H1 (cell line): ENCODE measurements around the gene NAPA. TPM values are rescaled to one million over a fixed set of nuclear protein-coding genes. Genes with fewer than 3 reads are reported as not detected.

Experiments
- CTCF ChIA-PET: fragments of 300-600 bp; sonication (Branson Sonifier 250); formaldehyde crosslinking; loops from one replicate; lab custom pipeline; 2021; ENCODE audit not compliant: partially characterized antibody; lab: Charles Lee
- POLR2A ChIA-PET: fragments of 300-600 bp; sonication (Branson Sonifier 250); formaldehyde crosslinking; loops from one replicate; lab custom pipeline; 2021; ENCODE audit warnings: inconsistent platforms; ENCODE audit not compliant: partially characterized antibody; lab: Charles Lee
- DNase-seq, 2 experiments: peaks; one replicate each; pipeline versions ENCODE4 v3.0.0 to v3.0.0-alpha.2; 2010 to 2022; ENCODE audit warnings: low spot score in 2 of 2, low read depth in 1 of 2, mixed read lengths in 1 of 2
- FAIRE-seq: peaks from 2 replicates; lab custom pipeline; 2011; peaks lifted over from hg19 to GRCh38; lab: Jason Lieb, UNC
- H2AFZ ChIP-seq: 2 replicates; pipeline ENCODE4 v1.8.1; 2012; ENCODE audit warnings: low read length, inconsistent platforms
- H2AK5ac ChIP-seq: 2 replicates; pipeline ENCODE4 v1.6.1; 2013; ENCODE audit warnings: low read depth, low read length
- H2BK120ac ChIP-seq: replicated peaks from 2 replicates; pipeline ENCODE3; 2013; ENCODE audit warnings: low read depth, low read length, inconsistent platforms
- H2BK12ac ChIP-seq: 2 replicates; pipeline ENCODE4 v1.6.1; 2013; ENCODE audit warnings: low read depth, low read length
- H2BK15ac ChIP-seq: 2 replicates; pipeline ENCODE4 v1.6.1; 2013; ENCODE audit warnings: low read length
- H2BK20ac ChIP-seq: 2 replicates; pipeline ENCODE4 v1.6.1; 2013; ENCODE audit warnings: low read length
- H2BK5ac ChIP-seq: 2 replicates; pipeline ENCODE4 v1.6.1; 2013; ENCODE audit warnings: low read depth, low read length
- H3K14ac ChIP-seq: 2 replicates; pipeline ENCODE4 v1.6.1; 2013; ENCODE audit warnings: inconsistent platforms; ENCODE audit not compliant: insufficient read length
- H3K18ac ChIP-seq: 2 replicates; pipeline ENCODE4 v1.6.1; 2013; ENCODE audit warnings: low read length; ENCODE audit errors: extremely low read depth
- H3K23ac ChIP-seq: 2 replicates; pipeline ENCODE4 v1.6.1; 2013; ENCODE audit warnings: inconsistent platforms; ENCODE audit not compliant: insufficient read length
- H3K23me2 ChIP-seq: 2 replicates; pipeline ENCODE4 v1.6.1; 2013; ENCODE audit warnings: low read depth, low read length
- H3K27ac ChIP-seq: 2 replicates; pipeline ENCODE4 v1.6.1; 2011; ENCODE audit warnings: low read depth, low read length, inconsistent platforms
- H3K27me3 ChIP-seq, 4 experiments: replicated peaks in 1 of 4; 1 replicate in 1 of 4; 2 replicates in 3 of 4; pipeline versions ENCODE4 v1.6.1 to v1.8.1; 2011 to 2013; ENCODE audit warnings: low read length in 3 of 4, mild to moderate bottlenecking in 3 of 4, inconsistent platforms in 2 of 4, mixed read lengths in 2 of 4, moderate library complexity in 1 of 4; ENCODE audit not compliant: control insufficient read depth in 3 of 4, insufficient read depth in 3 of 4; ENCODE audit errors: extremely low read depth in 1 of 4
- H3K36me3 ChIP-seq, 4 experiments: 2 replicates each; pipeline versions ENCODE4 v1.6.1 to v1.8.1; 2011 to 2013; ENCODE audit warnings: mild to moderate bottlenecking in 4 of 4, low read length in 3 of 4, moderate library complexity in 2 of 4, control low read depth in 1 of 4, inconsistent platforms in 1 of 4; ENCODE audit not compliant: insufficient read depth in 4 of 4, control insufficient read depth in 2 of 4
- H3K4ac ChIP-seq: replicated peaks from 2 replicates; pipeline ENCODE3; 2013; ENCODE audit warnings: low read length, low read depth, mixed read lengths, inconsistent platforms; ENCODE audit not compliant: insufficient read length
- H3K4me1 ChIP-seq, 4 experiments: replicated peaks in 1 of 4; 1 replicate in 1 of 4; 2 replicates in 3 of 4; pipeline versions ENCODE4 v1.6.1 to v1.8.1; 2011 to 2013; ENCODE audit warnings: low read length in 3 of 4, inconsistent platforms in 2 of 4, mixed read lengths in 1 of 4; ENCODE audit not compliant: insufficient read depth in 4 of 4, control insufficient read depth in 3 of 4
- H3K4me2 ChIP-seq, 2 experiments: 2 replicates each; pipeline versions ENCODE4 v1.6.1 to v1.8.1; 2011 to 2013; ENCODE audit warnings: low read depth in 2 of 2, low read length in 2 of 2, control low read depth in 1 of 2, inconsistent platforms in 1 of 2, mild to moderate bottlenecking in 1 of 2; ENCODE audit not compliant: insufficient read depth in 1 of 2
- H3K4me3 ChIP-seq, 4 experiments: fragments of 200-600, 300-600 bp in 1 of 4; sonication (generic), shearing (Covaris generic), sonication (Bioruptor Twin) in 1 of 4; 2 replicates each; pipeline versions ENCODE4 v1.5.1 to v1.8.1; 2011 to 2016; ENCODE audit warnings: low read length in 4 of 4, low read depth in 3 of 4, control low read depth in 2 of 4, inconsistent platforms in 2 of 4, mild to moderate bottlenecking in 2 of 4, mixed read lengths in 1 of 4, moderate library complexity in 1 of 4; ENCODE audit not compliant: insufficient read depth in 2 of 4; ENCODE audit errors: extremely low read depth in 1 of 4
- H3K56ac ChIP-seq: replicated peaks from 2 replicates; pipeline ENCODE3; 2013; ENCODE audit warnings: low read depth, mild to moderate bottlenecking, mixed read lengths, low read length, inconsistent platforms; ENCODE audit not compliant: insufficient read length
- H3K79me1 ChIP-seq: 2 replicates; pipeline ENCODE4 v1.6.1; 2013; ENCODE audit warnings: low read depth, low read length, control low read depth
- H3K79me2 ChIP-seq, 2 experiments: 2 replicates each; pipeline versions ENCODE4 v1.6.1 to v1.8.1; 2012 to 2013; ENCODE audit warnings: low read length in 2 of 2, mild to moderate bottlenecking in 2 of 2, inconsistent platforms in 1 of 2; ENCODE audit not compliant: insufficient read depth in 2 of 2, control insufficient read depth in 1 of 2
- H3K9ac ChIP-seq, 4 experiments: replicated peaks in 1 of 4; 1 replicate in 1 of 4; 2 replicates in 3 of 4; pipeline versions ENCODE4 v1.6.1 to v1.8.1; 2011 to 2013; ENCODE audit warnings: low read depth in 3 of 4, low read length in 3 of 4, control low read depth in 2 of 4, mild to moderate bottlenecking in 2 of 4, moderate library complexity in 2 of 4, inconsistent platforms in 1 of 4; ENCODE audit errors: extremely low read depth in 1 of 4
- H3K9me3 ChIP-seq, 2 experiments: 2 replicates each; pipeline versions ENCODE4 v1.6.1 to v1.8.1; 2012 to 2013; ENCODE audit warnings: mild to moderate bottlenecking in 2 of 2, moderate library complexity in 2 of 2, control low read depth in 1 of 2, inconsistent platforms in 1 of 2, low read depth in 1 of 2, low read length in 1 of 2, mixed read lengths in 1 of 2; ENCODE audit not compliant: insufficient read depth in 2 of 2
- H4K20me1 ChIP-seq, 2 experiments: replicated peaks in 1 of 2; 2 replicates each; pipeline versions ENCODE3 to v1.8.1; 2011 to 2013; ENCODE audit warnings: inconsistent platforms in 2 of 2, low read length in 2 of 2, mild to moderate bottlenecking in 1 of 2; ENCODE audit not compliant: insufficient read depth in 2 of 2, control insufficient read depth in 1 of 2
- H4K5ac ChIP-seq: 2 replicates; pipeline ENCODE4 v1.6.1; 2013; ENCODE audit warnings: low read length, low read depth, mixed read lengths, inconsistent platforms; ENCODE audit not compliant: insufficient read length
- H4K8ac ChIP-seq: 2 replicates; pipeline ENCODE4 v1.8.0; 2013; ENCODE audit warnings: mild to moderate bottlenecking, moderate library complexity, low read length, inconsistent platforms; ENCODE audit not compliant: insufficient read depth; ENCODE audit errors: extremely low read depth
- H4K91ac ChIP-seq: replicated peaks from 2 replicates; pipeline ENCODE3; 2013; ENCODE audit warnings: low read length, mixed read lengths, inconsistent platforms; ENCODE audit not compliant: insufficient read length
- ASH2L ChIP-seq: fragments of 200-600, 300-600 bp; sonication (generic); IDR thresholded peaks from one replicate; pipeline ENCODE4 v1.7.1; 2017; ENCODE audit warnings: low read length
- CBX5 ChIP-seq: fragments of 300-800, 300-1000 bp; sonication (generic); IDR thresholded peaks from 2 replicates; pipeline ENCODE4 v1.7.1; 2016; ENCODE audit warnings: antibody characterized with exemption, low read length, low read depth
- CHD2 ChIP-seq: IDR thresholded peaks from 2 replicates; pipeline ENCODE4 v1.6.1; 2012; ENCODE audit warnings: low read length, improper control_type of control experiment
- EGR1 ChIP-seq: IDR thresholded peaks from 2 replicates; pipeline ENCODE4 v1.6.1; 2011; ENCODE audit warnings: low read depth, low read length, borderline replicate concordance
- GTF2F1 ChIP-seq: IDR thresholded peaks from 2 replicates; pipeline ENCODE4 v1.6.1; 2012; ENCODE audit warnings: low read depth, low read length, improper control_type of control experiment, borderline replicate concordance
- JUN ChIP-seq: IDR thresholded peaks from 2 replicates; pipeline ENCODE4 v1.6.1; 2011; ENCODE audit warnings: low read depth, mild to moderate bottlenecking, improper control_type of control experiment, low read length
- KDM5A ChIP-seq: fragments of 200-600 bp; IDR thresholded peaks from 2 replicates; pipeline ENCODE4 v1.7.1; 2012; ENCODE audit warnings: mild to moderate bottlenecking, low read length, inconsistent platforms, mixed read lengths
- NRF1 ChIP-seq: IDR thresholded peaks from 2 replicates; pipeline ENCODE4 v1.6.1; 2011; ENCODE audit warnings: mild to moderate bottlenecking, low read depth, low read length, improper control_type of control experiment
- RAD21 ChIP-seq, 2 experiments: IDR thresholded peaks in 1 of 2; conservative IDR thresholded peaks in 1 of 2; 2 replicates each; pipeline ENCODE4 v1.6.1; 2011; ENCODE audit warnings: low read depth in 2 of 2, low read length in 2 of 2, improper control_type of control experiment in 1 of 2, inconsistent platforms in 1 of 2, mild to moderate bottlenecking in 1 of 2, moderate library complexity in 1 of 2
- RFX5 ChIP-seq: IDR thresholded peaks from 2 replicates; pipeline ENCODE4 v1.6.1; 2011; ENCODE audit warnings: low read depth, low read length, improper control_type of control experiment, borderline replicate concordance
- SIN3A ChIP-seq, 2 experiments: IDR thresholded peaks in 1 of 2; conservative IDR thresholded peaks in 1 of 2; 2 replicates each; pipeline ENCODE4 v1.6.1; 2011 to 2012; ENCODE audit warnings: low read length in 2 of 2, improper control_type of control experiment in 1 of 2, low read depth in 1 of 2, mild to moderate bottlenecking in 1 of 2
- SIRT6 ChIP-seq: IDR thresholded peaks from one replicate; pipeline ENCODE4 v1.7.1; 2012; ENCODE audit warnings: low read length, inconsistent platforms
- SUZ12 ChIP-seq: fragments of 200-600 bp; sonication (generic); IDR thresholded peaks from 2 replicates; pipeline ENCODE4 v1.6.1; 2012; ENCODE audit warnings: mild to moderate bottlenecking, inconsistent platforms, low read length, moderate library complexity, mixed read lengths
- WGBS, 2 experiments: shearing (Covaris generic) in 1 of 2; methylation state at CpG; one replicate each; pipeline versions ENCODE4 v1.1.6 to v1.1.7; 2013 to 2015; ENCODE audit warnings: low lambda C conversion rate in 2 of 2, mixed read lengths in 2 of 2, inconsistent platforms in 1 of 2, low coverage in 1 of 2, missing lambda C conversion rate in 1 of 2; ENCODE audit not compliant: insufficient replicate concordance in 2 of 2, insufficient coverage in 1 of 2, insufficient read length in 1 of 2; ENCODE audit errors: extremely low coverage in 1 of 2, missing lambda C conversion rate in 1 of 2; 5-methylcytosine and 5-hydroxymethylcytosine counted together
- polyA plus RNA-seq, 7 experiments: library from polyadenylated mRNA; depleted of rRNA in 3 of 7; stranded (reverse) in 5 of 7; unstranded in 2 of 7; fragments of >200 nt in 5 of 7; fragments of 200-250 nt in 2 of 7; gene quantifications; 1 replicate in 5 of 7; 2 replicates in 1 of 7; 4 replicates in 1 of 7; pipeline versions ENCODE4 v1.2.1 to v1.2.3, GENCODE V29; 2011 to 2013; ENCODE audit warnings: missing spikeins in 2 of 7, mixed read lengths in 2 of 7
- total RNA-seq: library from RNA; stranded (reverse); fragmentation: NEBNext Ultra II Directional; extraction: Animal tissue kit (Norgen Biotek cat#: 25700); gene quantifications from 2 replicates; pipeline ENCODE4 v1.2.1, GENCODE V29; 2021

NAPA gene
- total and polyA plus RNA-seq, 2 of the 8 experiments (the other 6 are each of a cell fraction or from before 2014, with no cell fraction given), result 58.5 to 78.2 TPM

DNA sequence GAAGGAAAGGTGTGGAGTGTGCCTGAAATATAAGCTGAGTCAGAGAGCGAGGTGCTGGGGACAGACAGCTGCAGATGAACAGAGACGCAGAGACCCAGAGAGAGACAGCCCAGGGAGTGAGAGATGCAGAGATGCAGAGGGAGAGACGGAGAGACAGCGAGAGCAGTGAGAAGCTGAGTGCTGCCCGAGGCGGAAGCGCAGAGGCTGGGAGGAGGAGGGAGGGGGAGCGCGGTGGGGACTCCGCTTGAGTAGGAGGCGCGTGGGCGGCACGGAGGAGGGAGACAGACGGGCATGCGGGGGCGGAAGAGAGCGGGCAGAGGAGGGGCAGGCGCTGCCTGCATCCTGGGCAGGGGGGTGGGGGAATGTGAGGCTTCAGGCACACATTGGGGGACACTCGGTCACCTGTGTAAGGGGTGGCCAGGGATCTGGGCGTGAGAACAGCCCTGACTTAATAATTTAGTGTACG lies 68.9 kb downstream of the NAPA start:
- Histone ChIP-seq H3K9ac (no peak overlapping the region), H3K14ac (no peak overlapping the region), H3K23ac (no peak overlapping the region), H3K9me3 (no peaks in the 10 kb centered on the region), H3K27ac (no peak overlapping the region), H3K23me2 (peaks cover 18% of the 10 kb centered on the region; the same call in 1 of the 2 replicates), H2BK15ac (no peak overlapping the region), H2AFZ (no peak overlapping the region), H2BK5ac (no peak overlapping the region), H3K4me1 (peaks cover 7 to 18% (median 11%) of the 10 kb centered on the region in 4 experiments), H3K79me2 (no peaks in the 10 kb centered on the region), H4K91ac (no peak overlapping the region), H3K4me3 (peak overlapping the region in 1 of 4 experiments; percentile 47; a peak in 2 of 8 replicates), H3K4me2 (peak overlapping the region; percentile 60 to 79), H2BK120ac (peak overlapping the region; percentile 33), H4K8ac (no peak overlapping the region), H4K5ac (no peak overlapping the region), H3K36me3 (no peaks in the 10 kb centered on the region), H2BK20ac (no peak overlapping the region), H3K4ac (no peak overlapping the region), H3K79me1 (no peaks in the 10 kb centered on the region; the same call in 1 of the 2 replicates), H2AK5ac (no peak overlapping the region), H3K27me3 (peaks cover 0 to 9% (median 9%) of the 10 kb centered on the region in 4 experiments; a peak in 5 of 7 replicates), H2BK12ac (no peak overlapping the region; the same call in 1 of the 2 replicates), H3K56ac (no peak overlapping the region), H3K18ac (peak overlapping the region; percentile 24; the same call in 1 of the 2 replicates), H4K20me1 (peaks cover 2 to 19% of the 10 kb centered on the region in 2 experiments)
- ChIA-PET CTCF (interaction anchor here (0.9 to 24.5 kb wide), 8 partner anchors 9 to 262 kb away, joined by 3 to 436 read pairs (median 6); partner anchors contain the start of genes EHD2, KPTN and NAPA), POLR2A (interaction anchor here (0.6 to 3.8 kb wide), 8 partner anchors 8 to 1417 kb away, joined by 3 to 29 read pairs (median 3); partner anchors contain the start of genes KPTN and SLC8A2)
- peak in 1 of 2 experiments; percentile 65 for DNase-seq
- WGBS, 2 experiments, result 27% methylated on average over 8 of the region's 22 CpGs; no CpG with 5 or more reads in 1 of the 2 experiments
- no peak for FAIRE-seq
- TF ChIP-seq EGR1 (peak; percentile 99), NRF1 (no peak), SIRT6 (no peak), RAD21 (IDR thresholded peaks at IDR 0.05 in 1 of 2, conservative IDR thresholded peaks at IDR 0.05 in 1 of 2; ENCODE audit: low read depth in 2 of 2, low read length in 2 of 2) (no peak), RFX5 (no peak), CBX5 (no peak), CHD2 (no peak), GTF2F1 (no peak), SUZ12 (no peak), KDM5A (no peak), JUN (no peak), ASH2L (no peak), SIN3A (conservative IDR thresholded peaks at IDR 0.05 in 1 of 2, IDR thresholded peaks at IDR 0.05 in 1 of 2; ENCODE audit: low read depth in 1 of 2, low read length in 2 of 2) (no peak)
